GM23338 (cell line): ENCODE measurements around the gene DOCK4.

Source experiments
- CTCF ChIP-seq, 2 experiments: fragments of 200-600 bp in 1 of 2; sonication (generic) in 1 of 2; conservative IDR thresholded peaks; 2 replicates each; pipeline versions ENCODE4 v1.5.1 to v1.6.1; 2016 to 2017; ENCODE audit warnings: antibody characterized with exemption in 2 of 2, low read depth in 2 of 2, mild to moderate bottlenecking in 2 of 2, moderate library complexity in 1 of 2
- EZH2 ChIP-seq: fragments of 200-600 bp; sonication (generic); IDR thresholded peaks from one replicate; pipeline ENCODE4 v1.8.0; 2017; ENCODE audit warnings: antibody characterized with exemption, mild to moderate bottlenecking, low read depth; ENCODE audit not compliant: unreplicated experiment
- EZH2phosphoT487 ChIP-seq: fragments of 200-600 bp; sonication (generic); IDR thresholded peaks from one replicate; pipeline ENCODE4 v1.8.1; 2018; ENCODE audit warnings: antibody characterized with exemption; ENCODE audit not compliant: unreplicated experiment
- JUNB ChIP-seq: IDR thresholded peaks from one replicate; pipeline ENCODE4 v1.6.1; 2016; ENCODE audit warnings: antibody characterized with exemption; ENCODE audit not compliant: unreplicated experiment
- NANOG ChIP-seq: IDR thresholded peaks from 2 replicates; pipeline ENCODE4 v1.6.1; 2016; ENCODE audit warnings: antibody characterized with exemption, borderline replicate concordance
- POLR2AphosphoS5 ChIP-seq: IDR thresholded peaks from 2 replicates; pipeline ENCODE4 v1.6.1; 2016; ENCODE audit warnings: antibody characterized with exemption, low read depth

- TF ChIP-seq CTCF (conservative IDR thresholded peaks at IDR 0.05; ENCODE audit: low read depth in 2 of 2) (no peak), JUNB (no peak), EZH2phosphoT487 (no peak), NANOG (no peak), EZH2 (no peak), POLR2AphosphoS5 (no peak)
Observed at GRCh38 chr7:111937163-111937562, 269.0 kb downstream of the DOCK4 start.
